T-helper 9 cell (primary cell): ENCODE results near the gene WFIKKN2.

Experiments used
- DNase-seq: peaks from one replicate; pipeline ENCODE4 v3.0.0-alpha.2; 2020

The WFIKKN2 gene

DNA sequence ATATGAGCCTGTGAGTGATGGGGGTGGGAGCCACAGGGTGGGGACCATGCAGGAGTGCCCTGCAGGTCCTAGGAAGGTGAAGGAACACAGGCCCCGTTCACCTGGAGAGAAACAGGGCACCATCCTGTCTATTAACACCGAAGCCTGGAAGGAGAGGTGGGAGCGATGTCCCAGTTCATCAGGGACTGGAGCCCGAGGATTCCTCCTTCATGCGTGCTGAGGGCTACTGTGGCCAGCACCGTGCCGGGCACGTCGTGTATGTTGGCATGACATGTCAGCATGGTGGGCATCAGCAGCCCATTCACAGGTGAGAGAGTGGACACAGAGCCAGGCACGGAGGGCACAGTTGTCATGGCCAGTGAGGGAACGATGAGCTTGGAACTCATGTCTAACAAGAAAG is 1.4 kb downstream of the WFIKKN2 start:
- no peak for DNase-seq

DNA sequence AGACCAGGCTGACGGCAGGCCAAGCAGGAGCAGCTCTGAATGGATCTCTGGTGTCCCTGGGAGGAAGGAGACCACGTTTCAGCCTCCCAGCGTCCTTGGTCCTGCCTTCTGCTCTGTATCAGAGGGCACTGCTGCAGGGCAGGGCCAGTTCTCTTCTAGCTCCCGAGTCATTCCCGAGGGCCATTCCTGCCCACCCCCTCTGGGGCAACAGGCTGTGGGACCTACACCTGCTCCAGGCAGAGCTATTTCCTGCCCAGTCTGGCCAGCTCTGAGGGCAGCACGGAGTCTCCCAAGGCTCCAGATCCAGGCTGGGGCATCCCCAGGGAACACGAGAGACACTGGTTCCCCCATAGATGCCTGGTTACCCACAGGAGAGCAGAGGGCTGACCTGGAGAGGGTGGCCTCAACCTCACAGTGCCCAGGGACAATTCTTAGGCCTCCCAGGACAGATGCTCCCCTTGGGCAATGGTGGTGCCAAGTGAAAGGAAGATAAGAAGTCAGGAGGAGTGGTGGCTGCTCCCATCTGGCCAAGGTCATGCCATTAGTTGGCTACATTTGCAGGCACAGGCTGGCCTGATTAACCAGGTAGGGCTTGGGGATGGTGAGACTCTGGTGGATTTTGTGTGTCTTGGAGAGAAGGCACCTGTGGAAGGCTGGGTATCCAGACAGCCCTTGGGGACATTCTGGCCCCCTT is 2.0 kb downstream of the WFIKKN2 start:
- no peak for DNase-seq

DNA sequence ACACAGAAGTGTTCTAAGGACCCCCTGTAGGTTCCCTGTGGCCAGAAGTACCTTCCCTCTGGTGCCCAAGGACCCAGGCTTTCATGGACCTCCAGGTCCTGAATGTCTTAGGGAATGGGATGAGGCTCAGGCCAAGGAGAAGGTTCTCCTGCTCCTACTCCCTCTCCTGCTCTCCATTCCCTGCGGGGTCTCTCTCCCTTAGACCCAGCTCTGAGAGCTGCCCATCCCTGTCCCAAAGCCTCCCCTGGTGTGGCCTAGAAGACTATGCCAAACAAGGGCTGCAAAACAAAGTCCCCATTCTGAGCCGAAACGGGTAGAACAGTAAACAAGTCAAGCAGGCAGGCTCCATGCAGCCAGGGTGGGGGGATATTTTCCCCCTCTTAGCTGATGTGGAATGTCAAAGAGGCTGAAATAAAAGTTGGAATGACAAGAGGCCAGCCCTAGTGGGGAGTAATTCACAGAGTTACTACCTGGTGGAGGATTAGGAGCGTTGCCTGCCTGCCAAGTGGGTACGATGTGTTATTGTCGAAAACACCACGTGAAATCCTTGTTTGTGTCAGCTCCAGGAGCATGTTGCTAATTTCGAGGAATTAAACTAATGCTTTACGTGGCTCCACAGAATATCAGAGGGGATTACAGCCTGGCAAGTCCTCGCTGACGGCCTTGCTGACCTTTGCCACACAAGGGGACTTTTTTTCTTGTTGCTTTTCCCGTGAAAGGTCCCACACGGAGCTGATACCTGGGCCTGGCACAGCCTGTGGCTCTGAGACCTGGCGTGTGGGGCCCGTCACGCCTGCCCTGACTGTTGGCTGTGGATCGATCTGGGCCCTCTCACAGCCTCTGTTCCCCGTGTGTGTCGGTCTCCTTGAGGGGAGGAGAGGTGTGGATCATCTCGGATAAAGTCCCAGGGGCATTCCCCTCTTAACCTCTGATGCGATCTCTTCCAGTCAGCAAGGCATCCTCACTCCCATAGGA is 2.9 kb downstream of the WFIKKN2 start:
- no peak for DNase-seq

DNA sequence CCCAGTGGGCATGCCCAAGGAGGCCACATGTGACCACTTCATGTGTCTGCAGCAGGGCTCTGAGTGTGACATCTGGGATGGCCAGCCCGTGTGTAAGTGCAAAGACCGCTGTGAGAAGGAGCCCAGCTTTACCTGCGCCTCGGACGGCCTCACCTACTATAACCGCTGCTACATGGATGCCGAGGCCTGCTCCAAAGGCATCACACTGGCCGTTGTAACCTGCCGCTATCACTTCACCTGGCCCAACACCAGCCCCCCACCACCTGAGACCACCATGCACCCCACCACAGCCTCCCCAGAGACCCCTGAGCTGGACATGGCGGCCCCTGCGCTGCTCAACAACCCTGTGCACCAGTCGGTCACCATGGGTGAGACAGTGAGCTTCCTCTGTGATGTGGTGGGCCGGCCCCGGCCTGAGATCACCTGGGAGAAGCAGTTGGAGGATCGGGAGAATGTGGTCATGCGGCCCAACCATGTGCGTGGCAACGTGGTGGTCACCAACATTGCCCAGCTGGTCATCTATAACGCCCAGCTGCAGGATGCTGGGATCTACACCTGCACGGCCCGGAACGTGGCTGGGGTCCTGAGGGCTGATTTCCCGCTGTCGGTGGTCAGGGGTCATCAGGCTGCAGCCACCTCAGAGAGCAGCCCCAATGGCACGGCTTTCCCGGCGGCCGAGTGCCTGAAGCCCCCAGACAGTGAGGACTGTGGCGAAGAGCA is 4.4 kb downstream of the WFIKKN2 start:
- no peak for DNase-seq

DNA sequence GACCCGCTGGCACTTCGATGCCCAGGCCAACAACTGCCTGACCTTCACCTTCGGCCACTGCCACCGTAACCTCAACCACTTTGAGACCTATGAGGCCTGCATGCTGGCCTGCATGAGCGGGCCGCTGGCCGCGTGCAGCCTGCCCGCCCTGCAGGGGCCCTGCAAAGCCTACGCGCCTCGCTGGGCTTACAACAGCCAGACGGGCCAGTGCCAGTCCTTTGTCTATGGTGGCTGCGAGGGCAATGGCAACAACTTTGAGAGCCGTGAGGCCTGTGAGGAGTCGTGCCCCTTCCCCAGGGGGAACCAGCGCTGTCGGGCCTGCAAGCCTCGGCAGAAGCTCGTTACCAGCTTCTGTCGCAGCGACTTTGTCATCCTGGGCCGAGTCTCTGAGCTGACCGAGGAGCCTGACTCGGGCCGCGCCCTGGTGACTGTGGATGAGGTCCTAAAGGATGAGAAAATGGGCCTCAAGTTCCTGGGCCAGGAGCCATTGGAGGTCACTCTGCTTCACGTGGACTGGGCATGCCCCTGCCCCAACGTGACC is 5.0 kb downstream of the WFIKKN2 start:
- no peak for DNase-seq

DNA sequence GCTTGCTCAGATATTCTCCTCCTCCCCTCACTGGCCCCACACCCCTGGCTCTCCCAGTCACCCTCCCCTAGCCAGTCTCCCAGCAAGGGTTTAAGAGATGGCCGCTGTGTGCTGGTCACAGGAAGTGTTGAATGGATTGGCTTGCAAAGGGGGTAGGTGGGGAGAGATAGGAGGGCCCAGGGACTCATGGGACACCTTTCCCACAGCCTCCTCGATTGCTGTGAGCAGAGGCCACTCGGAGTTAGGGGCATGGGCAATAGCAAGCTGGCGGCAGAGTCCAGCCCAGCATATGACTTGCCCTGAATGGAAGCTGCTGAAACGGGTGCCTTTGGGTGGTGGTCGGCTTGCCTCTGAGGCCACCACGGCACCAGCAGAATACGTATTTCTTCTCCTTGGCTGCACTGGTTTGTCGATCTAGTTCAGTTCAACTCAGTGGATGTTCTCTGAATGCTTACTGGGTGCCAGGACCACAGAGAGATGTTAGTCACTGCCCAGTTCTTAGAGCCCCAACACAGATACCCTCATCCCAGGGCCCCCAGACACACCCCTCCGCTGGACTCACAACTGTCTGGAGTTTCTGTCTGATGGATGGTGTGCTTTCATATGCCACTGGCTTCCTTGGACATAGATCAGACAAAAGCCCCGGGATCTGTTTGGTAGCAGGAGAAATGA is 6.0 kb downstream of the WFIKKN2 start:
- no peak for DNase-seq

DNA sequence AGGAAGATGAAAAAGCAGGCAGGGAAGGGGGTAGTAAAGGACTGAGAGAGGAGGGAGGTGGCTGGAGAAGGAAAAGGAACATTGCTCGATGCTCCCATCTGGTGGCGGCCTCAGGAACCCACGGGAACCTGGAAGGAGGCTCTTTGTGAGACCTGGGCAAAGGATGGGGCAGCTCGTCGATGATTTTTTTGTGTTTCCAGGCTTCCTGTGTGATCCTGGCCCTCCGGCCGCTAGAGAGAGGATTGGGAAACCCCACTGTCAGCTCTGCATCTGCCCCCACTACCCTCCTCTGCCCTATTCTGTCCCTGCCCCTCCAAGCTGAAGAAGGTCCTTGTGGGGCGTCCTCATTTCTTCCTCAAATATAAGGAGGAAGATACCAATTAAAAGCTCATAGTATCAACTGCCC is 6.6 kb downstream of the WFIKKN2 start:
- peak; percentile 46 for DNase-seq

DNA sequence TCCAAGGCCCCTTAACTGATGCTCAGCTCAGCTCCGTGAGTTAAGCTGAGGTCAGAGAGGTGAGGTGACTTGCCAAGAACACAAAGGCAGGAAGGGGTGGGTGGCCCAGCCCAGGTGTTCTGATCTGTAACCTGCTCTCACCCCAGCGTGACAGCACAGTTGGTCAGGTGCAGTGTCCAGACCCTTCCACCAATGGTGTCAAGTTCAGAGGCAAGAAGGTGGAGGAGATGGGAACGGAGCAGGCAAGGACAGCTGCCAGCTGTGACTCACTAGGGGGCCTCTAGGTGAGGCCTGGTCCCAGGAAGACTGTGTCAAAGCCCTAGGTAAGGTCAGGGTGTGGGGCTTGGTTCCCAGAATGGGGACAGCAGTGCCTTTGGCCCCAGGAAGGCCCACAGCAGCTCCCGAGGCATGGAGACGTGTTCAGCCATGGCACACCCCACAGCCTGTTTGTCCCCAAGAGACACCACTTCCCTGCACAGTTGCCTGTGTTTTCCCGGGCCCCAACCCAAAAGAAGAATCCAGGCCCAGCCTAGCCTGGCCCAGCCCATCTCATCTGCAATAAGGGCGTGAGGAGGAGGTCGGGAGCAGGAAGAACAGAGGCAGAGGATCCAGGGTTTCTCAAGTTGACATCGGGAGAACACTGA is 7.2 kb downstream of the WFIKKN2 start:
- no peak for DNase-seq

DNA sequence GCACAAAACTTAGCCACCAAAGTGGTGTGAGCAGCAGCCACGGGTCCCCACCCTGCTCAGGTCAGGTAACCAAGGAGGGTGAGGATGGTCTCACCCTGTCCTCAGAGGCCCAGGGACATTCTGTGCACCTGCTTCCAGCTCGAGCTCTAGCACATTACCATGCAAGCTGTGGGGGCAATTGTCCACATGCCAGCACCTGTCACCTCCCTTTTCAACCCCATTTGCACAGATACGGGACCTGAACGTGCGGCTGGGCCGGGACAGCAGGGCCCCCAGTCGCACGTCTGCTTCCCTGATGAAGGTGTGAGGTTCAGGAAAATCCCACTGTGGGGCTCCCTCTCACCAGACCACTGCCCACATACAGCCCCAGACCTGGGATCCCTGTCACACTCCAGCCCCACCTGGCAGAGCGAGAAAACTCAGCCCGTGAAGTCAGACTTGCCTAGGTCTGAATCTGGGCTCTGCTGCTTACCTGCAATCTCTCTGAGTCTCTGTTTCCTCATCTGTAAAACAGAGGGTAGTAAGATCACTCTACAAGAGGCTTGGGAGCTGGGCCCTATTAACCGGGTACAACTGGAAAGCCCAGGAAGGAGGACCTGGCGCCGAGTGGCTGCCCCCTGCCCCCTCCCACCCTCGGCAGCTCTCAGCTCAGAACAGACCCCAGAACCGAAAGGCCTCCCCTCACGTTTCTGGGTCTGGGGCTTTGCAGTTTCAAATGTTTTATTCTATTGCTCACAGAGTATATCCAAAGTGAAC is 7.9 kb downstream of the WFIKKN2 start:
- no peak for DNase-seq

DNA sequence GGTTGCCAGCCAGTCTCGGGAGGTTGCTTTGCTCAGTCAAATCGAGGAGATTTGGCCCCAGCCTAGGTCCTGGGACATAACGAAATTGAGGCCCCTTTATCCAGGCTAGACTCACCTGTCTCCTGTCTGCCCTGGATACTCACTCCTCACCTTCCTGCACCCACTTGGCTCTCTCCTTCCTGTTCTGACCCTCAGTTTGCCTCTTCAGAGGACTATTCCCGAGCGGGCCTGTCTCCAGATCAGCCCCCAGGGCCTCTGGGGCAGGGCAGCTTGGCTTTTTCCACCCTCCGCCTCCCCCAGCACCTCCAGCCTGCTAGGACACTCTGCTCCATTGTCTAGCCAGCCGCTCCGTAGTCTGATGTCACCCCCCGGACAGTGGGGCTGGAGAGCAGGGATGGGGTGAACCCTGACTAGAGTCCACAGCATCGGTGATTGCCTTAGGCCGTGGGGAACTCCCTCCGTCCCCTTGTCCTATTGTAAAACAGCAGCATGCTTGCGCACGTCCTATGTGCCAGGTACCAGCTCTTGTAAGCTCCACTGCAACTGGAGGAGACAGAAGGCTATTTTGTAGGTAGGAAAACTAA is 8.8 kb downstream of the WFIKKN2 start:
- no peak for DNase-seq

DNA sequence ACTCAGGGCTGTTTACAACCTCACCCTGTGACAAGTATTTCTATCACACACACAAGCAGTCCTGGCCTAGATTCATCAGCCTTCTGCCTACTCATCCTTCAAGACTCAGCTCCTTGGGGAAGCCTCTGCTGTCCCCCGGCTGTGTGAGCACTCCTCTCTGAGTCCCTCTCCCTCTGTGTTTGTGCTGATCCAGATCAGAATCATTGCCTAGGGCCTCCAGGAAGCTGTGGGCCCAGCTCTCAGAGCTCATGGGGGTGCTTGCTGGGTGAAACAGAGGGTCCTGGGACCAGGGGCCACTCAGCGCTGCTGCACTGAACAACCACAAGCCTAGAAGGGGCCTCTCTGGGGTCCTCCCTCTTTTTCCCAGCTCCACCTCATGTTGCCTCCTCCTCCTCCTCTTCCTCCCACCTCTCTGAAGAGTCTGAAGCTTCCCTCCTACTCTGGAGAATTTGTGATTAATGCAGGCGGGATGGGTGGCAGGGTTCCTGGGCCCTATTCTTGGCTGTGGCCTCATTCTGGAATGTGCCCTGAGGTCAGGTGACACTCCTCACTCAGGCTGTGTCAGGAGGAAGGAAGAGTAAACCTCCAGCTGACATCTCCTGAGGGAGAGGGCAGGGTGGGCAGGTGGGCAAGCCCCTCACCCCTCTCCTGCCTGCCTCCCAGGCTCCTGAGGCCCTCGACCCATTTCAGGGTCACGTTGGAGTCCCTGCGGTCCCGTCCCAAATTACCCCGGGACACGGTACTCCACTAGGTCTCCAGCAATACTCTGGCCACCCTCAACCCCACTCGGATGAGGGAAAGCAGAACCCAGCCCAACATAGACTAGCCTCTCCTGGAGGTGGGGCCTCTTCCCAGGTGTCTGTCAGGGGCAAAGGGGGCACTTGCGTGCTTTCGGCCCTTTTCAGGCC is 10.1 kb downstream of the WFIKKN2 start:
- no peak for DNase-seq

DNA sequence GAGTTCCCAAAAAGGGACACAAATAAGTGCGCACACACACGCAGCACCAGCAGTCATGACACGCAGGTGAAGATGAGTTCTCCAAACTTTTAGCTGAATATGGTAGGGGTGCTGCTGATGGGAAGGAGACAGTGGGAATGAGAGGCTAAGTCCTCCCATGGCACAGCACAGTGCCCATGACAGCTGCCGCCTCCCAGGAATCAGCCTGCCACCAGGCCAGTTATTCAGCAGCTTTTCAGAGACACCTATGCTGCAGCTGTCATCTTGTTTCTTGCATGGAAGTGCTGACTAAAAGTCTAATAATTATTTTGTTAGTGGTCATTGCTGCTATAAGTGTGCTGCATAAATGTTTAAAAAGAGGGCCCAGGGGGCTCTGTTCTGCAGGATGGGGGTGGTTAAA is 12.2 kb downstream of the WFIKKN2 start:
- no peak for DNase-seq

DNA sequence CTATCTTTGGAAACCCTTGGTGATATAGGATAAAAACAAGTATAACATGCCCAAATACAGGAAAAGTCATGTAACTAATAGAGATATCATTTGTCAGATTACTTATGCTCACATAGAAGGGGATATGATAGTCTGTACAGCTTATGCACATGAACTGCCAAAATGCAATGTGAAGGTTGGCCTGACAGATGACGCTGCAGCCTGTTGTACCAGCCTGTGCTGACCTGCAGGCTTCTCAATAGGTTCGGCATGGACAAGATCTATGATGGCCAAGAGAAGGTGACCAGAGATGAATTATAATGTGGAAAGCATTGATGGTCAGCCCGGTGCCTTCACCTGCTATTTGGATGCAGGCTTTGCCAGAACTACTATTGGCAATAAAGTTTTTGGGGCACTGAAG is 12.7 kb downstream of the WFIKKN2 start:
- DNase-seq: no peak

DNA sequence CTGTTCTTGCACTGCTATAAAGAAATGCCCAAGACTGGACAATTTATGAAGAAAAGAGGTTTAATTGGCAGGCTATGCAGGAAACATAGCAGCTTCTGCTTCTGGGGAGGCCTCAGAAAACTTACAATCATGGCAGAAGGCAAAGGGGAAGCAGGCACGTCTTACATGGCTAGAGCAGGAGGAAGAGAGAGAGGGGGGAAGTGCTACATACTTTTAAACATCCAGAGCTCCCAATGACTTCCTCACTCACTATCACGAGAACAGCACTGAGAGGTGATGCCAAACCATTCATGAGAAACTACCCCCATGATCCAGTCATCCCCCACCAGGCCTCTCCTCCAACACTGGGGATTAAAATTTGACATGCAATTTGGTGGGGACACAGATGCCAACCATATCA is 13.3 kb downstream of the WFIKKN2 start:
- DNase-seq: no peak

DNA sequence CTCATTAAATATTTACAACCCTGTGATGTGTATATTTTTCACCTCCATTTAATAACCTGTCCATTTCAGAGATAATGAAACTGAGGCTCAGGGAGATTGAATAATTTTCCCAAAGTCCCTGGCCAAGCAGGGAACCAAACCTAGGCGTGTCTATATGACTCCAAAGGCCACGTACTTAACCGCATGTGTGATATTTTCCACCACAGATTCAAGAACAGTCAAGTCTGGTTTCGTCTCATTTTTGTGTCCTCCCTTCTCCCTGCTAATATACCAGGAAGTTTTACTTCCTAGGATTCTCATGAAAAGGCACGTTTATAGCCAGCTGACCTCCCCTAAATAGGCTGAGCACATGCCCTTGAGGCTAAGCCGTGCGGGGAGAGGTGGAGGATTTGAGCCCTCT is 15.3 kb downstream of the WFIKKN2 start:
- DNase-seq: no peak

DNA sequence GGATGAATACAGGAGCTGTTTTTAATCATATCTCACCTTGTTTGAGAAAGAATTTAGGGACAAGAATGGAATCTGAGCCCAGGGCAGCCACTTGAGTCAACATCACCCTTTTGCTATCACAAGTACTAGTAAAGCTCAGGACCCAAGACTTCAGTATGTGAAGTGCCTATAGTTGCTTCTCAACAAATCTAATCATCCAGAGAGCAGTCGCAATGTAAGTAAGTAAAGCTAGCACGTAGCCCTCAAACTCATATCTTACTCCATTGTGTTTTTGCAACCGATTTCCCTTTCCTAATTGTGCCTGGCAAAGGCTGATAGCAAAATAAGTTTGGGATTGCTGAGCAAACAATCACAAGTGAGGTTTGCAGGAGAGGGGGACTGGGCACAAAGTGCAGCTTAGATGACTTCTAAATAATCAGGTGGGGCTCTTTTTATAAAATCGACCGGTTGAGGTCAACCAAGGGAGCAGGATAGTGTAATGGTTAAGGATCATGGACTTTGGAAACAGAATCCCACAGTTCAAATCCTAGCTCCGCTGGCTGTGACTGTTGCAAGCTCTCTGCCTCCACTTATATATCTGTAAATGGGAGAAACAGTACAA is 17.7 kb downstream of the WFIKKN2 start:
- no peak for DNase-seq

DNA sequence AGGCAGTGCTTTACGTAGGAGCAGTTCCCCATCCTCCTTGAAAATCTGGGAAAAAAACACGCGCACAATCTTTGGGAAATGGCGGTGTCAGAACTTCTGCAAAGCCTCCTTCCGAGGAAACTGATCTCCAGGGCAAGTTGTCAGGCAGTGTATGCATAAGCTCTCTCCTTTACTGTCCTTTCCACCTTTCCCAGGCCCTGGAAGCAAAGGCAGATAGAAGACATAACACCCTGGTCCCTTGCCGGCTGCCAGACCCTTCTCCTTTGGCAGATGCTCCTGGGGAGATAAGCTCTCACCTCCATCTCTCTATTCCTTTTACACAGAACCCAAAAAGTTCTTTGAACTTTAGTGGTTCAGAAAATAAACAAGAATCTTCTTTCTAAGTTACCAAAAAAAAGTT is 18.4 kb downstream of the WFIKKN2 start:
- DNase-seq: no peak

DNA sequence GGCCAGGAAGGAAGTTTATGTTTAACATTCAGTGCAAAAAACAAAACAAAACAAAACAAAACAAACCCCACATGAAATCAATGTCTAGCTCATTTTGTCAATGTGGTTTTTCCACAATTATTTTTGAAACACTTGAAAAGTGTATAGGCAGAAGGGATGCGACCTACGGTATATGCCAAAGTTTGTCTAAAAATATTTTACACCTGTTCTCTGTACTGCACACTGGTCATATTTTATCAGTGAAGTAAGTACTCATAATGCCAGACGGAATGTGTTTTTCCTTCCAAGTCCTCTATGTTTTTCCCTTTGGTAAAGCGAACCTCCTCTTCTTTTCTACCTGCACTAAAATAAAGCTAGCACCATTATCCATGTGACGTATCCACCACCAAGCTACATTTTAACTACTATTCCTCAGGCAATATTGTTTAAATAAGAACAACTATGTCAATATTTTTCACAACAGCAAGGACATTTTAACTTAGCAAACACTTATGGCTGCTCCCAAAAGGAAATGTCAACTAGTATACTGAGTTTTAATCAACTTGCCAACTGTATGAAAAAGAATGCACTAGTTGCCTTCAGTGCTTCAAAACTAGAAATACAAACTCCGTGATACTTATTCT is 20.4 kb downstream of the WFIKKN2 start:
- DNase-seq: no peak

DNA sequence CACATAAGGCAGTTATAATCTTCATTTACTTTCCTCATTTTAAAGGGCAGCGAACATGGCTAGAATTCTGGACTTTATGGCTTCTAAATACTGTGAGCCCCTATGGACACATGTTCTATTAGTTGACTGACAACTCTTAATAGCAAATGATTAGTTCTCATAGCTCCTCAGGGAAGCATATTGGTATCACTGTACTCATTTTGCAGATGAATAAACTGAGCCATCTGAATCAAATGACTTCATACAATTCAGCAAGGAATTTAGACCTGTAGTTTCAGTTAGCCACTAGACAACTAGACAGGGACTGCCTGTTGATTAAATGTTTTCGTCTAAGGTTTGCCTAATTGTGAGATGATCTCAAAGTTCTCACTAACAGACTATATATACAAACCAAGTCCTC is 21.0 kb downstream of the WFIKKN2 start:
- DNase-seq: no peak
